ENCODE results near the gene ZNF865.

GRCh38 chr19:55620410-55621204, 15.2 kb downstream of the ZNF865 start:
- TF ChIP-seq CTCF (IDR thresholded peaks at IDR 0.05 in 2 of 3, conservative IDR thresholded peaks at IDR 0.05 in 1 of 3; ENCODE audit: borderline replicate concordance in 1 of 3, insufficient read depth in 1 of 3, low read depth in 2 of 3, low read length in 2 of 3) (no peak), POLR2A (IDR thresholded peaks at IDR 0.05; ENCODE audit: borderline replicate concordance, extremely low read depth, insufficient read depth, insufficient read length) (no peak), CEBPB (IDR thresholded peaks at IDR 0.05; ENCODE audit: low read depth) (no peak), EZH2phosphoT487 (IDR thresholded peaks at IDR 0.05; ENCODE audit: borderline replicate concordance) (no peak), EGR1 (IDR thresholded peaks at IDR 0.05; ENCODE audit: low read depth) (no peak), SRF (IDR thresholded peaks at IDR 0.05; ENCODE audit: low read depth) (no peak), ZNF274 (IDR thresholded peaks at IDR 0.05; ENCODE audit: low read depth, low read length) (no peak), ZFX (IDR thresholded peaks at IDR 0.05) (no peak), EZH2 (IDR thresholded peaks at IDR 0.05) (no peak), REST (IDR thresholded peaks at IDR 0.05; ENCODE audit: low read depth) (no peak), POLR2AphosphoS5 (IDR thresholded peaks at IDR 0.05; ENCODE audit: low read depth, low read length) (no peak)
